Activated CD4-positive, CD25-positive, alpha-beta regulatory T cell treated with anti-CD3 and anti-CD28 coated beads, Interleukin-2, amount 50 U/mL, for 16 hours (primary cell): ENCODE measurements around the gene CENPVL2.
"Not testable (repeated sequence)": the region's sequence is repeated elsewhere in the genome, so short reads cannot be mapped to it uniquely, and the experiment has no call there.

Source experiments
- DNase-seq: peaks from one replicate; pipeline ENCODE4 v3.0.0-alpha.2; 2020; ENCODE audit warnings: low read depth, low spot score

CENPVL2 gene

GRCh38 chrX:51682720-51683062, at the start of gene CENPVL2:
CENPVL2 (minus strand) TSS chrX:51682831; CDS start chrX:51682831, 0 bp downstream.
- DNase-seq, result not testable (repeated sequence)

- DNase-seq, result no peak
These were observed 45.6 kb upstream of the CENPVL2 start for GRCh38 chrX:51728202-51728601.

- DNase-seq, result not testable (repeated sequence)
These were observed 30.5 kb upstream of the CENPVL2 start for GRCh38 chrX:51712943-51713647.

GRCh38 chrX:51710277-51711164, 27.9 kb upstream of the CENPVL2 start, which contains the start of gene CENPVL1:
CENPVL1 (plus strand) TSS chrX:51710512; CDS start chrX:51710512, 0 bp downstream.
- DNase-seq, result not testable (repeated sequence)

- DNase-seq, result no peak
These were observed 14.8 kb upstream of the CENPVL2 start for GRCh38 chrX:51697397-51697796.

GRCh38 chrX:51694254-51694653, 11.6 kb upstream of the CENPVL2 start:
- no peak for DNase-seq

GRCh38 chrX:51681808-51682719, 567 bp downstream of the CENPVL2 start:
- DNase-seq, result not testable (repeated sequence)

- DNase-seq, result not testable (repeated sequence)
These were observed 2.8 kb downstream of the CENPVL2 start for GRCh38 chrX:51679689-51680433.

GRCh38 chrX:51665981-51666380, 16.6 kb downstream of the CENPVL2 start:
- DNase-seq, result no peak

GRCh38 chrX:51643377-51643776, 39.3 kb downstream of the CENPVL2 start:
- no peak for DNase-seq

GRCh38 chrX:51641421-51642021, 41.1 kb downstream of the CENPVL2 start:
- no peak for DNase-seq

GRCh38 chrX:51636511-51636910, 46.1 kb downstream of the CENPVL2 start:
- DNase-seq, result not testable (repeated sequence)
